ENCODE data around the gene ONECUT1. TPM values are rescaled to one million over a fixed set of nuclear protein-coding genes. Genes with fewer than 3 reads are reported as not detected.
A peak's percentile ranks its signal among the peaks of the same experiment; 100 is the strongest.

ONECUT1 gene
- total and polyA plus RNA-seq, 2 donors (not counting 3 experiments of a cell fraction or from before 2014, with no cell fraction given) = not detected

DNA sequence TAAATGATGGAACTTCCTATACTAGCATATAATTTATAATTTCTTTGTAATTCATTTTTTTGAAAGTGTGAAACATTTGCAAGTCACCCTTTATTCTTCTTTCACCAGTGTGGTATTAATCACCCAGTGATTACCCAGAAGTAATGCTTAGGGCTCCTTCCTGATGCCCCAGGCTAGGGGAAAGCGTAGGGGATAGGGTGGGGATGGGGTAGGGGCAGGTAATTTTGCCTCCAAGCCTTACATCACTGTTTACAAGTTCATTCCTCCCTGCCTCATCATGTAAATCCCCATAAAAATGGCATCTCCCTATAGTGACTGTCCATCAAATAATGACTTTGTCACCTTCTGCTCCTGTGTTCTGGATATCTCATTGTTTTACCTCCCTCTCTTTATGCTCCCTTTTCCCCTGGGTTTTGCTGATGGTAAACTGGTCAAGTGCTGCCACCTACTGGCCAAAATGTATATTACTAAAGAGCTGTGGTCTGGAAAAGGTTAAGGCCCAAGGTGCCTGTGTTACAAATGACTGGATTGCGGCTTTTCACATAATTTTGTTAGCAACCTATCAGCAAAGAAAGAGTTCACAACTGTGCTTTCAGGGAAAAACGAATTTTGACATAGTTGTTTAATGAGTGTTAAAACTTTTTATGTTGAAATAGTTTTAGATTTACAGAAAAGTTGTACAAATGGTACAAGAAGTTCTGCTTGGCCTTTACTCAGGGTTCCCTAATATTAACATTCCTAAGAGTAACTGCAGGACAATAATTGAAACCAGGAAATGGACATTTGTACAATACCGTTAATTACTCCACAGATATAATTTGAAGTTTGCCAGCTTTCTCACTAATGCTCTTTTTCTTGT, 54.7 kb downstream of the ONECUT1 start:
- H3K27ac ChIP-seq (ENCODE audit: insufficient read depth, low read depth, low read length) = no peak overlapping the region
- ChIA-PET CTCF (interaction anchor here (0.6 to 4.2 kb wide), 55 partner anchors 9 to 1086 kb away, joined by 3 to 133 read pairs (median 3); partner anchors contain the start of genes ATOSA and MYO5C), POLR2A (interaction anchor here (0.6 kb wide), 1 partner anchor 399 kb away, joined by 6 read pairs; no protein-coding TSS in a partner anchor)
- DNase-seq (ENCODE audit: low read depth, low spot score) (peak; percentile 85), FAIRE-seq (peak; percentile 70)
- H3K9me1 ChIP-seq (replicated peaks; ENCODE audit: control insufficient read depth, extremely low read depth, insufficient read depth, low read length) = no peaks in the 10 kb centered on the region
- no TSS peak for BruUV-seq (replicated peaks)
- no peaks in the 10 kb centered on the region for H3K79me2 ChIP-seq (ENCODE audit: control insufficient read depth, insufficient read depth, low read length)
- no peak for TF ChIP-seq POLR2A (IDR thresholded peaks at IDR 0.05; ENCODE audit: low read depth, low read length)
- no peak for TF ChIP-seq EZH2 (IDR thresholded peaks at IDR 0.05; ENCODE audit: borderline replicate concordance, low read depth, low read length, severe bottlenecking)
- TF ChIP-seq, protein P1, sequence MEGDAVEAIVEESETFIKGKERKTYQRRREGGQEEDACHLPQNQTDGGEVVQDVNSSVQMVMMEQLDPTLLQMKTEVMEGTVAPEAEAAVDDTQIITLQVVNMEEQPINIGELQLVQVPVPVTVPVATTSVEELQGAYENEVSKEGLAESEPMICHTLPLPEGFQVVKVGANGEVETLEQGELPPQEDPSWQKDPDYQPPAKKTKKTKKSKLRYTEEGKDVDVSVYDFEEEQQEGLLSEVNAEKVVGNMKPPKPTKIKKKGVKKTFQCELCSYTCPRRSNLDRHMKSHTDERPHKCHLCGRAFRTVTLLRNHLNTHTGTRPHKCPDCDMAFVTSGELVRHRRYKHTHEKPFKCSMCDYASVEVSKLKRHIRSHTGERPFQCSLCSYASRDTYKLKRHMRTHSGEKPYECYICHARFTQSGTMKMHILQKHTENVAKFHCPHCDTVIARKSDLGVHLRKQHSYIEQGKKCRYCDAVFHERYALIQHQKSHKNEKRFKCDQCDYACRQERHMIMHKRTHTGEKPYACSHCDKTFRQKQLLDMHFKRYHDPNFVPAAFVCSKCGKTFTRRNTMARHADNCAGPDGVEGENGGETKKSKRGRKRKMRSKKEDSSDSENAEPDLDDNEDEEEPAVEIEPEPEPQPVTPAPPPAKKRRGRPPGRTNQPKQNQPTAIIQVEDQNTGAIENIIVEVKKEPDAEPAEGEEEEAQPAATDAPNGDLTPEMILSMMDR (IDR thresholded peaks at IDR 0.05; ENCODE audit: extremely low read depth in 1 of 2, insufficient read depth in 1 of 2, low read depth in 1 of 2, low read length in 2 of 2) = peak; percentile 39 to 62
- no peak for TF ChIP-seq POLR2AphosphoS5 (IDR thresholded peaks at IDR 0.05; ENCODE audit: insufficient read depth, low read depth, low read length)
- no peak for TF ChIP-seq FOS (IDR thresholded peaks at IDR 0.05; ENCODE audit: borderline replicate concordance, insufficient read depth, low read length)
- TF ChIP-seq, protein P2, sequence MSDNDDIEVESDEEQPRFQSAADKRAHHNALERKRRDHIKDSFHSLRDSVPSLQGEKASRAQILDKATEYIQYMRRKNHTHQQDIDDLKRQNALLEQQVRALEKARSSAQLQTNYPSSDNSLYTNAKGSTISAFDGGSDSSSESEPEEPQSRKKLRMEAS (IDR thresholded peaks at IDR 0.05; ENCODE audit: insufficient read depth, insufficient read length) = no peak
- TF ChIP-seq JUN (IDR thresholded peaks at IDR 0.05; ENCODE audit: borderline replicate concordance, insufficient read depth, insufficient read length, low read depth) = no peak
- no peaks in the 10 kb centered on the region for H3K9me3 ChIP-seq (replicated peaks; ENCODE audit: control insufficient read depth, insufficient read depth, low read length)
- dilution Hi-C loops (cut with MboI; ENCODE audit: extremely low pct_ligation_motif_present, low sequenced_read_pairs) = no loop called here
- no peaks in the 10 kb centered on the region for H3K36me3 ChIP-seq (ENCODE audit: control insufficient read depth in 2 of 2, extremely low read depth in 1 of 2, insufficient read depth in 2 of 2, low read length in 2 of 2)
- no peak overlapping the region for H3K4me3 ChIP-seq (replicated peaks in 1 of 3; ENCODE audit: insufficient read depth in 1 of 3, low read depth in 1 of 3, low read length in 3 of 3)
- H3K4me2 ChIP-seq (ENCODE audit: insufficient read depth, low read length) = no peak overlapping the region
- H4K20me1 ChIP-seq (replicated peaks; ENCODE audit: control insufficient read depth, extremely low read depth, insufficient read depth, low read length) = no peaks in the 10 kb centered on the region
- H2AFZ ChIP-seq (ENCODE audit: low read depth, low read length) = no peak overlapping the region
- peaks cover 11% of the 10 kb centered on the region for H3K4me1 ChIP-seq (ENCODE audit: control insufficient read depth, extremely low read depth, insufficient read depth, low read length)
- intact Hi-C loops (cut with micrococcal nuclease) = loop anchor here (1.0 to 10.0 kb wide), 11 partner anchors 57 to 751 kb away; no protein-coding TSS in a partner anchor
- peaks cover 0 to 2% of the 10 kb centered on the region in 2 experiments for H3K27me3 ChIP-seq (ENCODE audit: control insufficient read depth in 2 of 2, insufficient read depth in 2 of 2, low read length in 2 of 2)
- H3K9ac ChIP-seq (replicated peaks; ENCODE audit: extremely low read depth, insufficient read depth, low read length) = no peak overlapping the region

Data from endothelial cell of umbilical vein (primary cell).